SK-N-SH treated with all-trans-retinoic acid at 6 μM for 48 hours (cell line): ENCODE results near the gene MUC2.

Source experiments
- ARNTL ChIP-seq: fragments of 450-650 bp; formaldehyde crosslinking; IDR thresholded peaks from 2 replicates; pipeline ENCODE4 v1.5.0; 2020; ENCODE audit warnings: low read depth, mild to moderate bottlenecking, moderate library complexity, borderline replicate concordance
- ZFP3 ChIP-seq: fragments of 250-450 bp; sonication (Bioruptor Pico); IDR thresholded peaks from 2 replicates; pipeline ENCODE4 v1.5.0; 2020; ENCODE audit warnings: mild to moderate bottlenecking, moderate library complexity
- ZFP30 ChIP-seq: fragments of 450-650 bp; formaldehyde crosslinking; IDR thresholded peaks from 2 replicates; pipeline ENCODE4 v1.5.0; 2022; ENCODE audit warnings: mild to moderate bottlenecking, moderate library complexity
- TF ChIP-seq, protein P1 (sequence below): fragments of 250-450 bp; sonication (Bioruptor Pico); IDR thresholded peaks from 2 replicates; pipeline ENCODE4 v1.5.1; 2020; ENCODE audit warnings: low read depth, mild to moderate bottlenecking, moderate library complexity

DNA sequence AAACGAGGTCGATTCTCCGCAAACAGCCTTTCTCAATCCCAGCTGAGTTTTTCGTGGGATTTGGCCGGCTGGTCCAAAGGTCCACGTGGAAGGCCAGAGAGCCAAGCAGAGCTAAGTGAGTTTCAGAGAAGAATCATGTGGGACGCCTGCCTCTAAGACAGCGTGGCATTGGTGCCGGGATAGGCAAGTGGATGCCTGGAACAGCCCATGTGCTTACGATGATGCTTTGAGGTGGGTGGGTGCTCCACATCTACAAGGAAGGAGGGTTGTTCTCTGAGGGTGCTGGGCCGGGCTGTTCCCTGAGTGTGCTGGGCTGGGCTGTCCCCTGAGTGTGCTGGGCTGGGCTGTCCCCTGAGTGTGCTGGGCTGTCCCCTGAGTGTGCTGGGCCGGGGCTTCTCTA lies 41.4 kb downstream of the MUC2 start:
- TF ChIP-seq ZFP30 (CRISPR knock-in tag) = no peak
- no peak for TF ChIP-seq ARNTL (CRISPR knock-in tag)
- TF ChIP-seq ZFP3 (CRISPR knock-in tag) = no peak
- TF ChIP-seq, protein P1, sequence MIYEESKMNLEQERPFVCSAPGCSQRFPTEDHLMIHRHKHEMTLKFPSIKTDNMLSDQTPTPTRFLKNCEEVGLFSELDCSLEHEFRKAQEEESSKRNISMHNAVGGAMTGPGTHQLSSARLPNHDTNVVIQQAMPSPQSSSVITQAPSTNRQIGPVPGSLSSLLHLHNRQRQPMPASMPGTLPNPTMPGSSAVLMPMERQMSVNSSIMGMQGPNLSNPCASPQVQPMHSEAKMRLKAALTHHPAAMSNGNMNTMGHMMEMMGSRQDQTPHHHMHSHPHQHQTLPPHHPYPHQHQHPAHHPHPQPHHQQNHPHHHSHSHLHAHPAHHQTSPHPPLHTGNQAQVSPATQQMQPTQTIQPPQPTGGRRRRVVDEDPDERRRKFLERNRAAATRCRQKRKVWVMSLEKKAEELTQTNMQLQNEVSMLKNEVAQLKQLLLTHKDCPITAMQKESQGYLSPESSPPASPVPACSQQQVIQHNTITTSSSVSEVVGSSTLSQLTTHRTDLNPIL (CRISPR knock-in tag) = no peak
